H9 (cell line): ENCODE results near the gene ATM. TPM values are rescaled to one million over a fixed set of nuclear protein-coding genes. Genes with fewer than 3 reads are reported as not detected.

Source experiments
- DNase-seq: peaks from one replicate; pipeline ENCODE4 v3.0.0-alpha.2; 2017
- H2AFZ ChIP-seq: one replicate; pipeline ENCODE4 v1.6.1; 2013; ENCODE audit warnings: mild to moderate bottlenecking, low read length, control low read depth, moderate library complexity
- H2AK5ac ChIP-seq: 2 replicates; pipeline ENCODE4 v1.6.1; 2013; ENCODE audit warnings: low read length, control low read depth, mixed read lengths; ENCODE audit not compliant: insufficient read length
- H2BK120ac ChIP-seq: one replicate; pipeline ENCODE4 v1.6.1; 2013; ENCODE audit warnings: low read depth, mild to moderate bottlenecking, low read length, control low read depth, inconsistent platforms; ENCODE audit not compliant: poor library complexity, severe bottlenecking
- H2BK12ac ChIP-seq: 2 replicates; pipeline ENCODE4 v1.6.1; 2013; ENCODE audit warnings: low read length, control low read depth, mixed read lengths, low read depth; ENCODE audit not compliant: insufficient read length
- H2BK15ac ChIP-seq: 2 replicates; pipeline ENCODE4 v1.6.1; 2013; ENCODE audit warnings: low read depth, low read length, control low read depth
- H2BK20ac ChIP-seq: one replicate; pipeline ENCODE4 v1.6.1; 2013; ENCODE audit warnings: low read depth, mild to moderate bottlenecking, low read length, control low read depth, inconsistent platforms; ENCODE audit not compliant: poor library complexity, severe bottlenecking
- H2BK5ac ChIP-seq: 2 replicates; pipeline ENCODE4 v1.6.1; 2013; ENCODE audit warnings: low read length, control low read depth, mixed read lengths; ENCODE audit not compliant: insufficient read length
- H3K14ac ChIP-seq: 2 replicates; pipeline ENCODE4 v1.6.1; 2013; ENCODE audit warnings: low read length, control low read depth; ENCODE audit not compliant: insufficient read depth
- H3K18ac ChIP-seq: 2 replicates; pipeline ENCODE4 v1.6.1; 2013; ENCODE audit warnings: low read depth, mild to moderate bottlenecking, mixed read lengths, low read length, control low read depth; ENCODE audit not compliant: insufficient read length
- H3K23ac ChIP-seq: 2 replicates; pipeline ENCODE4 v1.6.1; 2013; ENCODE audit warnings: low read length, control low read depth, mixed read lengths, low read depth; ENCODE audit not compliant: insufficient read length
- H3K23me2 ChIP-seq: 2 replicates; pipeline ENCODE4 v1.6.1; 2013; ENCODE audit warnings: low read depth, mild to moderate bottlenecking, mixed read lengths, low read length, control low read depth; ENCODE audit not compliant: insufficient read length, poor library complexity, severe bottlenecking
- H3K27ac ChIP-seq: 2 replicates; pipeline ENCODE4 v1.5.1; 2013; ENCODE audit warnings: low read length, control low read depth, mixed read lengths, low read depth; ENCODE audit not compliant: insufficient read length
- H3K27me3 ChIP-seq: 2 replicates; pipeline ENCODE4 v1.6.1; 2013; ENCODE audit warnings: low read length, control low read depth, inconsistent platforms; ENCODE audit not compliant: insufficient read depth
- H3K4ac ChIP-seq: 2 replicates; pipeline ENCODE4 v1.6.1; 2013; ENCODE audit warnings: low read depth, mild to moderate bottlenecking, control low read depth, inconsistent platforms, low read length, moderate library complexity
- H3K4me1 ChIP-seq: 2 replicates; pipeline ENCODE4 v1.6.1; 2013; ENCODE audit warnings: low read length, control low read depth, inconsistent platforms; ENCODE audit not compliant: insufficient read depth
- H3K4me2 ChIP-seq: 2 replicates; pipeline ENCODE4 v1.6.1; 2013; ENCODE audit warnings: low read length, control low read depth, mixed read lengths; ENCODE audit not compliant: insufficient read length, insufficient read depth
- H3K56ac ChIP-seq: 2 replicates; pipeline ENCODE4 v1.6.1; 2013; ENCODE audit warnings: low read depth, mild to moderate bottlenecking, mixed read lengths, low read length, control low read depth; ENCODE audit not compliant: insufficient read length
- H3K79me1 ChIP-seq: 2 replicates; pipeline ENCODE4 v1.6.1; 2013; ENCODE audit warnings: low read depth, mild to moderate bottlenecking, moderate library complexity, low read length, control low read depth, inconsistent platforms; ENCODE audit not compliant: insufficient read depth, poor library complexity, severe bottlenecking
- H3K79me2 ChIP-seq: 2 replicates; pipeline ENCODE4 v1.6.1; 2013; ENCODE audit warnings: low read length, control low read depth, inconsistent platforms; ENCODE audit not compliant: insufficient read depth
- H3K9ac ChIP-seq: 2 replicates; pipeline ENCODE4 v1.6.1; 2013; ENCODE audit warnings: low read length, control low read depth, mixed read lengths; ENCODE audit not compliant: insufficient read length; ENCODE audit errors: extremely low read depth
- H3K9me3 ChIP-seq: one replicate; pipeline ENCODE4 v1.6.1; 2013; ENCODE audit warnings: low read depth, low read length, inconsistent platforms; ENCODE audit not compliant: control insufficient read depth
- H3T11ph ChIP-seq: one replicate; pipeline ENCODE4 v1.6.1; 2013; ENCODE audit warnings: mild to moderate bottlenecking, low read length, control low read depth, inconsistent platforms
- H4K20me1 ChIP-seq: one replicate; pipeline ENCODE4 v1.6.1; 2013; ENCODE audit not compliant: control insufficient read depth, insufficient read length, insufficient read depth
- H4K5ac ChIP-seq: 2 replicates; pipeline ENCODE4 v1.6.1; 2013; ENCODE audit warnings: low read depth, mild to moderate bottlenecking, mixed read lengths, low read length, control low read depth; ENCODE audit not compliant: insufficient read length
- H4K8ac ChIP-seq: replicated peaks from 2 replicates; pipeline ENCODE4 v1.6.1; 2013; ENCODE audit warnings: low read length, control low read depth, mixed read lengths, low read depth; ENCODE audit not compliant: insufficient read length
- H4K91ac ChIP-seq: 2 replicates; pipeline ENCODE4 v1.6.1; 2013; ENCODE audit warnings: low read depth, mild to moderate bottlenecking, moderate library complexity, mixed read lengths, low read length, control low read depth; ENCODE audit not compliant: insufficient read length
- H3K27ac Mint-ChIP-seq, 3 experiments: 2 replicates in 2 of 3; 3 replicates in 1 of 3; pipeline ENCODE4 v1.8.0; 2020 to 2021; ENCODE audit warnings: mixed read lengths in 3 of 3, mild to moderate bottlenecking in 1 of 3, moderate library complexity in 1 of 3
- H3K27me3 Mint-ChIP-seq: 2 replicates; pipeline ENCODE4 v1.8.0; 2021; ENCODE audit warnings: low read depth, mild to moderate bottlenecking, moderate library complexity, mixed read lengths
- H3K36me3 Mint-ChIP-seq, 3 experiments: 2 replicates in 2 of 3; 3 replicates in 1 of 3; pipeline ENCODE4 v1.8.0; 2020 to 2021; ENCODE audit warnings: low read depth in 3 of 3, mixed read lengths in 3 of 3; ENCODE audit not compliant: insufficient read depth in 1 of 3
- H3K4me1 Mint-ChIP-seq, 2 experiments: 2 replicates each; pipeline ENCODE4 v1.8.0; 2020; ENCODE audit warnings: mixed read lengths in 2 of 2
- H3K4me3 Mint-ChIP-seq, 2 experiments: 2 replicates in 1 of 2; 3 replicates in 1 of 2; pipeline ENCODE4 v1.8.0; 2020 to 2021; ENCODE audit warnings: mild to moderate bottlenecking in 2 of 2, mixed read lengths in 2 of 2, moderate library complexity in 1 of 2
- H3K9me3 Mint-ChIP-seq, 2 experiments: 2 replicates in 1 of 2; 3 replicates in 1 of 2; pipeline ENCODE4 v1.8.0; 2020; ENCODE audit warnings: mild to moderate bottlenecking in 2 of 2, mixed read lengths in 2 of 2, moderate library complexity in 1 of 2
- CTCF ChIP-seq: fragments of 200-600 bp; sonication (generic); conservative IDR thresholded peaks from 3 replicates; pipeline ENCODE4 v1.8.0; 2021; ENCODE audit warnings: antibody characterized with exemption, mild to moderate bottlenecking
- WGBS: extraction: QIAGEN DNeasy Blood & Tissue Kit; methylation state at CpG from one replicate; pipeline ENCODE4 v1.1.7; 2013; ENCODE audit warnings: missing lambda C conversion rate, low lambda C conversion rate, mixed read lengths; ENCODE audit not compliant: insufficient read length; ENCODE audit errors: extremely low coverage; 5-methylcytosine and 5-hydroxymethylcytosine counted together
- total RNA-seq: library from RNA; stranded (reverse); gene quantifications from 2 replicates; pipeline ENCODE4 v1.2.1, GENCODE V29; 2021

Gene ATM
- total RNA-seq, 1 experiment from 2014 or later = 58.9 TPM

- Mint-ChIP-seq H3K9me3 (no peaks in the 10 kb centered on the region), H3K4me3 (no peak overlapping the region), H3K27ac (no peak overlapping the region), H3K36me3 (peaks cover 22 to 69% (median 56%) of the 10 kb centered on the region in 3 experiments; a peak in 6 of 7 replicates), H3K4me1 (no peaks in the 10 kb centered on the region), H3K27me3 (no peaks in the 10 kb centered on the region)
- Histone ChIP-seq H3K9ac (no peak overlapping the region), H3K56ac (no peak overlapping the region), H3K79me1 (no peaks in the 10 kb centered on the region), H3K79me2 (no peaks in the 10 kb centered on the region), H2BK120ac (no peak overlapping the region), H3K18ac (no peak overlapping the region), H3K4me2 (no peak overlapping the region), H3K27ac (no peak overlapping the region), H4K91ac (no peak overlapping the region), H4K5ac (no peak overlapping the region), H2BK15ac (no peak overlapping the region), H4K20me1 (no peaks in the 10 kb centered on the region), H3T11ph (no peak overlapping the region), H3K9me3 (no peaks in the 10 kb centered on the region), H3K14ac (no peak overlapping the region), H3K4ac (no peak overlapping the region; the same call in 1 of the 2 replicates), H2BK5ac (no peak overlapping the region), H3K27me3 (no peaks in the 10 kb centered on the region), H4K8ac (no peak overlapping the region), H3K4me1 (no peaks in the 10 kb centered on the region), H2AK5ac (no peak overlapping the region), H2BK12ac (no peak overlapping the region), H3K23ac (no peak overlapping the region), H2AFZ (no peak overlapping the region), H2BK20ac (no peak overlapping the region), H3K23me2 (no peaks in the 10 kb centered on the region)
- WGBS = no CpG with 5 or more reads among the region's 2 CpGs
- TF ChIP-seq CTCF = no peak
- no peak for DNase-seq
These were observed 10.5 kb downstream of the ATM start for GRCh38 chr11:108233277-108233945.
